ENCODE measurements around the gene ZNF91. TPM values are rescaled to one million over a fixed set of nuclear protein-coding genes. Genes with fewer than 3 reads are reported as not detected.
A peak's percentile ranks its signal among the peaks of the same experiment; 100 is the strongest.
"Not testable (repeated sequence)": the region's sequence is repeated elsewhere in the genome, so short reads cannot be mapped to it uniquely, and the experiment has no call there.

The ZNF91 gene
- total and polyA plus RNA-seq, 7 donors = 17.7 to 88.1 (median 39.8) TPM

DNA sequence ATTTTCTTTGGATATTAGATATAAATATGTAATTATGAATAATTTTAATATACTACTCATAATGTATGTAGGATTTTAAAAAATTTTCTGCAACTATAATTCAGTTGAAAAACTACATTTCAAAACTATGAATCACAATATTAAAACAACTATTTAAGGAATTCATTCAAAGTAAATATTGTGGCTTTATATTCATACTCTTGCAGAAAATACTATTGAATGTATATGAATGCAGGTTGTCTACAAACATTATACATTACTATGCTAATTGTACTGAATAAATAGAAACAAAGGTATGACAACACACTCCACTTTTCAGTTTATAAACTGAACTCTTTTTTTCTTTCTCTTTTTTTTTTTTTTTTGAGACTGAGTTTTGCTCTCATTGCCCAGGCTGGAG, 14.2 kb downstream of the ZNF91 start:
- Histone ChIP-seq H3K36me3 (peaks cover 4 to 25% (median 17%) of the 10 kb centered on the region in 4 donors), H3K4me1 (peaks cover 0 to 40% (median 26%) of the 10 kb centered on the region in 4 donors), H3K9me3 (peaks cover 0 to 26% (median 1%) of the 10 kb centered on the region in 4 donors), H3K27ac (no peak overlapping the region), H3K27me3 (no peaks in the 10 kb centered on the region), H3K4me3 (no peak overlapping the region)
- DNase-seq = no peak
- TF ChIP-seq POLR2A (IDR thresholded peaks at IDR 0.05) = no peak
- TF ChIP-seq, protein P1, sequence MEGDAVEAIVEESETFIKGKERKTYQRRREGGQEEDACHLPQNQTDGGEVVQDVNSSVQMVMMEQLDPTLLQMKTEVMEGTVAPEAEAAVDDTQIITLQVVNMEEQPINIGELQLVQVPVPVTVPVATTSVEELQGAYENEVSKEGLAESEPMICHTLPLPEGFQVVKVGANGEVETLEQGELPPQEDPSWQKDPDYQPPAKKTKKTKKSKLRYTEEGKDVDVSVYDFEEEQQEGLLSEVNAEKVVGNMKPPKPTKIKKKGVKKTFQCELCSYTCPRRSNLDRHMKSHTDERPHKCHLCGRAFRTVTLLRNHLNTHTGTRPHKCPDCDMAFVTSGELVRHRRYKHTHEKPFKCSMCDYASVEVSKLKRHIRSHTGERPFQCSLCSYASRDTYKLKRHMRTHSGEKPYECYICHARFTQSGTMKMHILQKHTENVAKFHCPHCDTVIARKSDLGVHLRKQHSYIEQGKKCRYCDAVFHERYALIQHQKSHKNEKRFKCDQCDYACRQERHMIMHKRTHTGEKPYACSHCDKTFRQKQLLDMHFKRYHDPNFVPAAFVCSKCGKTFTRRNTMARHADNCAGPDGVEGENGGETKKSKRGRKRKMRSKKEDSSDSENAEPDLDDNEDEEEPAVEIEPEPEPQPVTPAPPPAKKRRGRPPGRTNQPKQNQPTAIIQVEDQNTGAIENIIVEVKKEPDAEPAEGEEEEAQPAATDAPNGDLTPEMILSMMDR (IDR thresholded peaks at IDR 0.05) = no peak
- TF ChIP-seq POLR2AphosphoS5 (IDR thresholded peaks at IDR 0.05) = no peak
- no peak for TF ChIP-seq EP300 (IDR thresholded peaks at IDR 0.05)
- intact Hi-C loops (cut with DNase I) = no loop called here

DNA sequence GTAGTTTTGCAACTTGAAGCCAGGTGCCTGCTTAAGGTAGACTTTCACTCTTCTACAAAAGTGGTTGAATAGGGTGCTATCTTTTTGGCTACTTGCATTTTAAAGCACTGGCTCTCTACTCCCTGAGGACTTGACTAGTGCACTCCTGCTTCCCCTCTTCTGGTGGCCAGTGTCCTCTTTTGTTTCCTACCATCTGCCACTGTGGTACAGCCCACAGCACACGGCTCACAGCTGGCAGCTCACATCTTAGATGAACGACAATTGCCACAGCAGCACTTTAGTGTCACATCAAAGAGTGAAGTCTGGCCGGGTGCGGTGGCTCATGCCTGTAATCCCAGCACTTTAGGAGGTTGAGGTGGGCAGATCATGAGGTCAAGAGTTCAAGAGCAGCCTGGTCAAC, 15.6 kb downstream of the ZNF91 start:
- Histone ChIP-seq H3K36me3 (peaks cover 4 to 21% (median 13%) of the 10 kb centered on the region in 4 donors), H3K27ac (peak overlapping the region in 3 of 4 donors; percentile 35 to 61 (median 54)), H3K4me1 (peaks cover 0 to 33% (median 26%) of the 10 kb centered on the region in 4 donors), H3K9me3 (peaks cover 0 to 22% (median 1%) of the 10 kb centered on the region in 4 donors)
- 85 to 92% methylated on average over 4 of the region's 4 CpGs for WGBS, 2 donors
- H3K27me3 ChIP-seq; DNase-seq; intact Hi-C loops (cut with DNase I); H3K4me3 ChIP-seq: not testable (repeated sequence)

DNA sequence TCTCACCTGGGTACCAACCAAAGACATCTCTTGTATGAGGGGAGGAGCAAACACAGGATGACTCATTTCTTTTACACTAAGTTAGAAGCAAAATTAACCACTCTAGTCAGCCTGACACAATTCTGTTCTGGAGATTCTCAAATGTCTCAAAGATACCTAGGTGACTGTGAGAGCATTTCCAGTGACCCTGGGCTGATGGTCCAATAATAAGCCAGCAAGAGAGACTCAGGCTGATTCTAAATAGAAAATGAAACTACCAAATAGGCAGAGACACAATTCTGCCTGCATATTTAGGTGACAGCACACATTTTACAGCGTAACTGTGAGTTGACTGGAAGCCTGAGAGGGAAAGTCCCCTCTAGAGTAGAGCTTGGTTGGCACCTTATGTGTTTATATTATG, 16.3 kb downstream of the ZNF91 start:
- Histone ChIP-seq H3K36me3 (peaks cover 4 to 17% (median 10%) of the 10 kb centered on the region in 4 donors), H3K9me3 (peaks cover 0 to 17% (median 1%) of the 10 kb centered on the region in 4 donors), H3K27me3 (no peaks in the 10 kb centered on the region), H3K4me1 (peaks cover 0 to 33% (median 26%) of the 10 kb centered on the region in 4 donors), H3K4me3 (no peak overlapping the region), H3K27ac (peak overlapping the region in 3 of 4 donors; percentile 35 to 61 (median 54))
- TF ChIP-seq POLR2A (IDR thresholded peaks at IDR 0.05) = no peak
- TF ChIP-seq, protein P1 (IDR thresholded peaks at IDR 0.05) = no peak
- TF ChIP-seq POLR2AphosphoS5 (IDR thresholded peaks at IDR 0.05) = peak in 3 of 4 donors; percentile 66 to 81 (median 77)
- 82 to 89% methylated on average over 1 of the region's 1 CpG for WGBS, 2 donors
- intact Hi-C loops (cut with DNase I) = no loop called here
- no peak for DNase-seq

DNA sequence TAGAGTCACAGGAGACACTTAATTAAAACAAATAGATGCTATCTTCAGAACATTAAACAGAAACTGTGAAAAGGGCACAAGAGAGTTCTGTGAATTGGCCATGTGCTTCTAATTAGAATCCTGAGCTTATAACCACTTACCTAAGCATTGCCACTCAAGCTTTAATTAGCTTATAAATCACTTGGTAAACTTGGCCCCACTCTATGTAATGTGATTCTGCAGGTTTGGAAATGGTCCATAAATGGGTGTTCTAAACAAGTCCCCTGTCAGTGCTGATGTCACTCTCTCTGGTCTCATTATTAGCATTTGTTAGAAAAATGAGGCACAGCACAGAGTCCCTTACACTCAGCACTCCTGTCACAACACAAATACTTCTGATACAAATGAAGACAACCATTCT, 18.0 kb downstream of the ZNF91 start:
- DNase-seq = no peak
- Histone ChIP-seq H3K27ac (no peak overlapping the region), H3K4me1 (peaks cover 0 to 33% (median 26%) of the 10 kb centered on the region in 4 donors), H3K9me3 (peaks cover 0 to 19% (median 0%) of the 10 kb centered on the region in 4 donors), H3K36me3 (peaks cover 0 to 21% (median 9%) of the 10 kb centered on the region in 4 donors), H3K27me3 (no peaks in the 10 kb centered on the region), H3K4me3 (no peak overlapping the region)
- intact Hi-C loops (cut with DNase I) = no loop called here
- TF ChIP-seq EP300 (IDR thresholded peaks at IDR 0.05) (no peak), POLR2AphosphoS5 (IDR thresholded peaks at IDR 0.05) (no peak)
- TF ChIP-seq, protein P1 (IDR thresholded peaks at IDR 0.05) = no peak

DNA sequence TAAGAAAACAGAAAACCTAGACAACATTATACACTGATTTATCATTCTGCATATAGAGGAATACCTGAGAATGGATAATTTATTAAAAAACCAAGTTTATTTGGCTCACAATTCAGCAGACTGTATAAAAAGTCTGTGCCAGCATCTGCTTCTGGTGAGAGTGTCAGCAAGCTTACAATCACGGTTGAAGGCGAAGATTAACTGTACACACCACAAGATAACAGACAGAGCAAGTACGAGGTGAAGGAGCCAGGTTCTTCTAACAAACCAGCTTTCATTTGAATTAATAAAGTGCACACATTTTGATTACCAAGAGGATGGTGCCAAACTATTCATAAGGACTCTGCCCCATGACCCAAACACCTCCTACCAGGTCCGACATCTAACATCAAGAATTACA, 28.8 kb downstream of the ZNF91 start:
- intact Hi-C loops (cut with DNase I) = no loop called here
- DNase-seq = no peak
- H3K4me1 ChIP-seq = no peaks in the 10 kb centered on the region
- peaks cover 12 to 82% (median 36%) of the 10 kb centered on the region in 4 donors for H3K36me3 ChIP-seq
- H3K27me3 ChIP-seq = no peaks in the 10 kb centered on the region
- WGBS, 2 donors = 98 to 99% methylated on average over 4 of the region's 4 CpGs
- TF ChIP-seq POLR2A (IDR thresholded peaks at IDR 0.05) (no peak), POLR2AphosphoS5 (IDR thresholded peaks at IDR 0.05) (no peak)
- TF ChIP-seq, protein P1 (IDR thresholded peaks at IDR 0.05) = no peak
- H3K4me3 ChIP-seq = no peak overlapping the region
- no peak overlapping the region for H3K27ac ChIP-seq
- H3K9me3 ChIP-seq = peaks cover 3 to 48% (median 34%) of the 10 kb centered on the region in 4 donors

DNA sequence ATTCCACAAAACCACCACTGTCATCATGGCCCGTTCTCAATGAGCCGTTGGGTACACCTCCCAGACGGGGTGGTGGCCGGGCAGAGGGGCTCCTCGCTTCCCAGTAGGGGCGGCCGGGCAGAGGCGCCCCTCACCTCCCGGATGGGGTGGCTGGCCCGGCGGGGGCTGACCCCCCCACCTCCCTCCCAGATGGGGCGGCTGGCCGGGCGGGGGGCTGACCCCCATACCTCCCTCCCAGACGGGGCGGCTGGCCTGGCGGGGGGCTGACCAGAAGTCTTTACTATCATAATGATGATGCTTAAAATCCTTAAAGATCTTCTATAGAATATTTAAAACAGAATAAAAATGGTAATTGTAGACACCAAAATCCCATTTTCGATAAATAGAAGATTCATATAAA, 29.2 kb downstream of the ZNF91 start:
- 97 to 98% methylated on average over 18 of the region's 18 CpGs for WGBS, 2 donors
- peaks cover 7 to 47% (median 38%) of the 10 kb centered on the region in 4 donors for H3K9me3 ChIP-seq
- H3K27ac ChIP-seq; DNase-seq; H3K27me3 ChIP-seq; H3K4me3 ChIP-seq; intact Hi-C loops (cut with DNase I); H3K4me1 ChIP-seq: not testable (repeated sequence)
- H3K36me3 ChIP-seq = peaks cover 12 to 78% (median 35%) of the 10 kb centered on the region in 4 donors

Data from sigmoid colon (tissue), 7 donors.